K562 (cell line): ENCODE results near the gene LRRC15. TPM values are rescaled to one million over a fixed set of nuclear protein-coding genes. Genes with fewer than 3 reads are reported as not detected.

ENCODE experiments used
- ATAC-seq: fragments of 200-7000 bp; cut with Tn5 transposase; 3 replicates; pipeline ENCODE4 v1.9.1; 2020; ENCODE audit warnings: moderate library complexity
- BruUV-seq: library from RNA; stranded (reverse); fragments of 400-500 nt; replicated peaks from 2 replicates; lab custom pipeline; 2021; lab: Mats Ljungman, UMichigan
- CTCF ChIA-PET: fragments of 300-600 bp; formaldehyde crosslinking; extraction: SDS; loops from one replicate; lab custom pipeline; 2021; ENCODE audit warnings: low intra/inter-chr PET ratio; lab: Yijun Ruan, JAX
- POLR2A ChIA-PET: fragments of 300-600, 350-650 bp; sonication (Branson Sonifier 250); formaldehyde crosslinking; extraction: SDS; loops from one replicate; lab custom pipeline; 2021; ENCODE audit warnings: antibody characterized with exemption, inconsistent platforms; lab: Yijun Ruan, JAX
- DNase-seq, 4 experiments: peaks; one replicate each; pipeline versions ENCODE4 v3.0.0 to v3.0.0-alpha.2; 2011 to 2018; ENCODE audit warnings: low spot score in 3 of 4, mixed read lengths in 3 of 4; ENCODE audit errors: extremely low read depth in 1 of 4
- FAIRE-seq: peaks from 2 replicates; lab custom pipeline; 2011; peaks lifted over from hg19 to GRCh38; lab: Jason Lieb, UNC
- H2AFZ ChIP-seq: 2 replicates; pipeline ENCODE4 v1.6.0; 2011; ENCODE audit warnings: low read depth, low read length, control low read depth, inconsistent platforms
- H3K27ac ChIP-seq: fragments of 200-600 bp; 3 replicates; pipeline ENCODE4 v1.8.0; 2011; ENCODE audit warnings: low read depth, mild to moderate bottlenecking, control low read depth, inconsistent platforms, low read length, moderate library complexity, mixed read lengths; ENCODE audit errors: extremely low read depth
- H3K27me3 ChIP-seq, 2 experiments: fragments of 300-600 bp in 1 of 2; 2 replicates in 1 of 2; 3 replicates in 1 of 2; pipeline versions ENCODE4 v1.6.0 to v1.8.0; 2011; ENCODE audit warnings: inconsistent platforms in 2 of 2, low read length in 2 of 2, mild to moderate bottlenecking in 1 of 2, mixed read lengths in 1 of 2, moderate library complexity in 1 of 2; ENCODE audit not compliant: control insufficient read depth in 2 of 2, insufficient read depth in 2 of 2
- H3K36me3 ChIP-seq: fragments of 300-600 bp; 3 replicates; pipeline ENCODE4 v1.8.0; 2011; ENCODE audit warnings: mild to moderate bottlenecking, low read length, inconsistent platforms; ENCODE audit not compliant: control insufficient read depth, insufficient read depth
- H3K4me1 ChIP-seq, 2 experiments: fragments of 200-600 bp in 1 of 2; replicated peaks in 1 of 2; 2 replicates in 1 of 2; 3 replicates in 1 of 2; pipeline versions ENCODE4 v1.5.1 to v1.8.0; 2011; ENCODE audit warnings: inconsistent platforms in 2 of 2, low read length in 2 of 2, mild to moderate bottlenecking in 1 of 2, mixed read lengths in 1 of 2, moderate library complexity in 1 of 2; ENCODE audit not compliant: control insufficient read depth in 2 of 2, insufficient read depth in 2 of 2
- H3K4me2 ChIP-seq: 2 replicates; pipeline ENCODE4 v1.6.1; 2011; ENCODE audit warnings: low read length, control low read depth, inconsistent platforms, mixed read lengths; ENCODE audit not compliant: insufficient read depth
- H3K4me3 ChIP-seq: fragments of 200-600 bp; sonication (generic), shearing (Covaris generic); 2 replicates; pipeline ENCODE4 v1.5.1; 2016; ENCODE audit warnings: control low read depth, inconsistent platforms
- H3K79me2 ChIP-seq: fragments of 200-600 bp; 3 replicates; pipeline ENCODE4 v1.8.0; 2011; ENCODE audit warnings: low read length, inconsistent platforms; ENCODE audit not compliant: control insufficient read depth, insufficient read depth
- H3K9ac ChIP-seq, 2 experiments: 2 replicates each; pipeline versions ENCODE4 v1.6.0 to v1.6.1; 2011; ENCODE audit warnings: low read depth in 2 of 2, low read length in 2 of 2, control low read depth in 1 of 2, inconsistent platforms in 1 of 2, mild to moderate bottlenecking in 1 of 2, mixed read lengths in 1 of 2; ENCODE audit not compliant: insufficient read depth in 1 of 2
- H3K9me1 ChIP-seq: one replicate; pipeline ENCODE4 v1.6.0; 2011; ENCODE audit warnings: inconsistent platforms, mild to moderate bottlenecking, low read length, moderate library complexity; ENCODE audit not compliant: control insufficient read depth, insufficient read depth
- H3K9me3 ChIP-seq: replicated peaks from 2 replicates; pipeline ENCODE4 v1.5.1; 2011; ENCODE audit warnings: low read depth, low read length, inconsistent platforms; ENCODE audit not compliant: control insufficient read depth, insufficient read depth
- H4K20me1 ChIP-seq: replicated peaks from 2 replicates; pipeline ENCODE4 v1.6.1; 2011; ENCODE audit warnings: low read length, inconsistent platforms, mixed read lengths; ENCODE audit not compliant: control insufficient read depth, insufficient read depth
- ESRRA ChIP-seq: fragments of 450-650 bp; IDR thresholded peaks from 2 replicates; pipeline ENCODE4 v1.6.1; 2014; ENCODE audit warnings: low read depth, mild to moderate bottlenecking, moderate library complexity, borderline replicate concordance
- GABPA ChIP-seq: fragments of 200-800 bp; sonication (Bioruptor generic); conservative IDR thresholded peaks from 2 replicates; pipeline ENCODE4 v1.6.1; 2016; ENCODE audit warnings: low read depth, missing genetic modification characterization, missing compliant biosample characterization
- HINFP ChIP-seq: fragments of 450-650 bp; conservative IDR thresholded peaks from 2 replicates; pipeline ENCODE4 v1.6.1; 2016; ENCODE audit warnings: missing genetic modification characterization, low read depth, mild to moderate bottlenecking, control low read depth, missing compliant biosample characterization
- POLR2G ChIP-seq: fragments of 200-400 bp; formaldehyde crosslinking; IDR thresholded peaks from 2 replicates; pipeline ENCODE4 v1.6.1; 2017; ENCODE audit warnings: low read depth, mild to moderate bottlenecking, antibody characterized with exemption, low read length, moderate library complexity
- RFX1 ChIP-seq: fragments of 450-650 bp; IDR thresholded peaks from 2 replicates; pipeline ENCODE4 v1.6.1; 2016; ENCODE audit warnings: mild to moderate bottlenecking, moderate library complexity
- TAF1 ChIP-seq: IDR thresholded peaks from 2 replicates; pipeline ENCODE4 v1.6.1; 2011; ENCODE audit warnings: mild to moderate bottlenecking, low read length, moderate library complexity; ENCODE audit not compliant: insufficient read depth, control insufficient read depth, severe bottlenecking; ENCODE audit errors: extremely low read depth
- TRIM24 ChIP-seq, 2 experiments: fragments of 450-650 bp; IDR thresholded peaks; 2 replicates each; pipeline ENCODE4 v1.6.1; 2016
- ZNF263 ChIP-seq: sonication (generic); formaldehyde crosslinking; IDR thresholded peaks from 2 replicates; pipeline ENCODE4 v1.8.0; 2022; ENCODE audit warnings: mild to moderate bottlenecking, missing genetic modification reagents, borderline replicate concordance
- WGBS: fragments of 100-300 bp; shearing (Covaris generic); methylation state at CpG from one replicate; pipeline ENCODE4 v1.1.6; 2016; ENCODE audit warnings: low coverage, mixed read lengths; ENCODE audit not compliant: insufficient coverage; ENCODE audit errors: missing lambda C conversion rate; 5-methylcytosine and 5-hydroxymethylcytosine counted together
- in situ Hi-C: fragments of 300-500 bp; cut with MboI; formaldehyde crosslinking; loops from 4 replicates; pipeline ENCODE4 v1.15.0; 2018; ENCODE audit warnings: inconsistent platforms, mixed read lengths
- intact Hi-C: fragments of 100-400 bp; cut with micrococcal nuclease; formaldehyde crosslinking; loops from 2 replicates; pipeline ENCODE4 v1.14.2; 2022
- polyA plus RNA-seq, 8 experiments: library from polyadenylated mRNA; depleted of rRNA in 4 of 8; stranded (reverse) in 5 of 8; unstranded in 3 of 8; fragments of >200 nt; fragmentation: Nextera tagmentation in 2 of 8; fragmentation: Illumina TruSeq in 1 of 8; extraction: Ambion mirVana in 2 of 8; extraction: Trizol in 1 of 8; gene quantifications; 2 replicates each; pipeline versions ENCODE4 v1.2.1 to v1.2.3, GENCODE V29; 2011 to 2014; ENCODE audit warnings: inconsistent platforms in 1 of 8, missing spikeins in 1 of 8
- total RNA-seq, 7 experiments: library from RNA; depleted of rRNA in 6 of 7; stranded (reverse); fragments of >200 nt in 6 of 7; fragmentation: Illumina TruSeq in 2 of 7; extraction: Trizol in 2 of 7; gene quantifications; 2 replicates each; pipeline versions ENCODE4 v1.2.1 to v1.2.3, GENCODE V29; 2011 to 2021; ENCODE audit warnings: low replicate concordance in 1 of 7
- TF ChIP-seq, protein P1 (sequence below): fragments of 450-650 bp; formaldehyde crosslinking; conservative IDR thresholded peaks from 2 replicates; pipeline ENCODE4 v1.4.0; 2022; ENCODE audit warnings: mild to moderate bottlenecking, missing genetic modification characterization

The LRRC15 gene
- total and polyA plus RNA-seq, 9 of the 15 experiments (the other 6 are each of a cell fraction or from before 2014, with no cell fraction given), result not detected

DNA sequence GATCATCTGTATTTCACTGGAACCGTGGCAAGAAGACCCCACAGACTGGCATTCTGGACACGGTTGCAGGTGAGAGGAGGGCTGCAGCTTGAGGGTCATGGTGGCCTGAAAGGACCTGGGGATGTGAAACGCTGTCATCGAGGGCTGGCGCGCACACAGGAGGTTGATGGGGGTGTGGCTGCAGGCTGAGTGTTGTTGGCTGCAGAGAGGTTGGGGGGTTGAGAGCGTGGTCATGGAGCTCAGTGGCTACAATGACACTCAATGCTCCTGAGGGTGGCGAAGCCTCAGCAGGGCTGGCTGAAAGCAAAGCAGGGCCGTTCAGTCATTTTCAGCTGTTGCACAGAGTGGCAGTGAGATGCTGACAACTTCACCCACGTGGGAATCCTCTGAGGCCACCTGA is 39.4 kb downstream of the LRRC15 start:
- H3K27ac ChIP-seq, result no peak overlapping the region
- no peak for FAIRE-seq
- DNase-seq, result no peak
- no TSS peak for BruUV-seq
- TF ChIP-seq TRIM24 (IDR thresholded peaks at IDR 0.05) (no peak), GABPA (tag) (no peak), HINFP (tag) (no peak), POLR2G (no peak), ESRRA (no peak), TAF1 (no peak), RFX1 (no peak), ZNF263 (no peak)
- TF ChIP-seq, protein P1, sequence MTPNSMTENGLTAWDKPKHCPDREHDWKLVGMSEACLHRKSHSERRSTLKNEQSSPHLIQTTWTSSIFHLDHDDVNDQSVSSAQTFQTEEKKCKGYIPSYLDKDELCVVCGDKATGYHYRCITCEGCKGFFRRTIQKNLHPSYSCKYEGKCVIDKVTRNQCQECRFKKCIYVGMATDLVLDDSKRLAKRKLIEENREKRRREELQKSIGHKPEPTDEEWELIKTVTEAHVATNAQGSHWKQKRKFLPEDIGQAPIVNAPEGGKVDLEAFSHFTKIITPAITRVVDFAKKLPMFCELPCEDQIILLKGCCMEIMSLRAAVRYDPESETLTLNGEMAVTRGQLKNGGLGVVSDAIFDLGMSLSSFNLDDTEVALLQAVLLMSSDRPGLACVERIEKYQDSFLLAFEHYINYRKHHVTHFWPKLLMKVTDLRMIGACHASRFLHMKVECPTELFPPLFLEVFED (CRISPR knock-in tag), result no peak
- no peaks in the 10 kb centered on the region; the same call in 1 of the 2 replicates for H3K9me3 ChIP-seq
- POLR2A ChIA-PET, result interaction anchor here (0.7 to 1.3 kb wide), 2 partner anchors 25 to 357 kb away, joined by 3 to 4 read pairs; no protein-coding TSS in a partner anchor
- intact Hi-C loops, result loop anchor here (5.0 to 10.0 kb wide), 5 partner anchors 242 to 935 kb away; partner anchors contain the start of gene LSG1
- H3K4me2 ChIP-seq, result no peak overlapping the region
- no peak for ATAC-seq
- no peaks in the 10 kb centered on the region for H4K20me1 ChIP-seq
- peaks cover 0 to 55% of the 10 kb centered on the region in 2 experiments; a peak in 3 of 5 replicates for H3K27me3 ChIP-seq
- H3K4me1 ChIP-seq, result peaks cover 3 to 37% of the 10 kb centered on the region in 2 experiments; a peak in 4 of 5 replicates
- H3K9me1 ChIP-seq, result no peaks in the 10 kb centered on the region
- CTCF ChIA-PET, result no interaction called here
- no peak overlapping the region for H2AFZ ChIP-seq
- no peak overlapping the region; a peak in 1 of 4 replicates for H3K9ac ChIP-seq
- H3K79me2 ChIP-seq, result no peaks in the 10 kb centered on the region
- no peak overlapping the region for H3K4me3 ChIP-seq
- WGBS, result 12% methylated on average over 10 of the region's 10 CpGs
- no peaks in the 10 kb centered on the region for H3K36me3 ChIP-seq
- in situ Hi-C loops, result loop anchor here (10.0 to 25.0 kb wide), 2 partner anchors 255 to 1868 kb away; no protein-coding TSS in a partner anchor
